Amygdala (tissue), 56 donors: ENCODE results near the gene TAS1R2.
"Not testable (repeated sequence)": the region's sequence is repeated elsewhere in the genome, so short reads cannot be mapped to it uniquely, and the experiment has no call there.

Source experiments
- DNase-seq, 56 donors: peaks; one replicate each; lab custom pipeline; 2025; lab: John Stamatoyannopoulos, UW

Gene TAS1R2

GRCh38 chr1:18859560-18859959 lies at the start of gene TAS1R2:
TSS of gene TAS1R2 (minus strand) at chr1:18859660. CDS start at chr1:18859660, 0 bp downstream.
- DNase-seq = no peak

GRCh38 chr1:18907917-18908845 lies 48.7 kb upstream of the TAS1R2 start:
- peak in 7 of 56 donors; percentile 11 to 29 (median 14) for DNase-seq

GRCh38 chr1:18907021-18907916 lies 47.8 kb upstream of the TAS1R2 start:
- DNase-seq = peak in 51 of 56 donors; percentile 20 to 79 (median 55)

- DNase-seq = no peak
Measured at GRCh38 chr1:18903291-18903756, 43.9 kb upstream of the TAS1R2 start.

- peak; percentile 76 to 98 (median 94) for DNase-seq
Measured at GRCh38 chr1:18902523-18903290, 43.2 kb upstream of the TAS1R2 start, which contains the start of gene ALDH4A1. TSS of gene ALDH4A1 (minus strand) at chr1:18902555. CDS start at chr1:18902523, 32 bp downstream.

GRCh38 chr1:18901952-18902522 lies 42.6 kb upstream of the TAS1R2 start:
- peak in 6 of 56 donors; percentile 27 to 64 (median 40) for DNase-seq

GRCh38 chr1:18901147-18901951 lies 41.9 kb upstream of the TAS1R2 start:
- DNase-seq = no peak

- DNase-seq = peak in 3 of 56 donors; percentile 2 to 37 (median 15)
Measured at GRCh38 chr1:18900303-18900841, 40.9 kb upstream of the TAS1R2 start.

GRCh38 chr1:18899363-18900049 lies 40.0 kb upstream of the TAS1R2 start:
- DNase-seq = no peak

GRCh38 chr1:18898567-18898966 lies 39.1 kb upstream of the TAS1R2 start:
- DNase-seq = no peak

- no peak for DNase-seq
Measured at GRCh38 chr1:18895317-18895716, 35.9 kb upstream of the TAS1R2 start.

GRCh38 chr1:18893120-18893519 lies 33.7 kb upstream of the TAS1R2 start:
- no peak for DNase-seq

- DNase-seq = not testable (repeated sequence)
Measured at GRCh38 chr1:18891858-18892257, 32.4 kb upstream of the TAS1R2 start.

GRCh38 chr1:18891426-18891780 lies 31.9 kb upstream of the TAS1R2 start:
- no peak for DNase-seq

GRCh38 chr1:18890706-18891425 lies 31.4 kb upstream of the TAS1R2 start:
- DNase-seq = peak in 33 of 56 donors; percentile 3 to 68 (median 29)

- DNase-seq = peak in 2 of 56 donors; percentile 6 to 20
Measured at GRCh38 chr1:18886003-18886335, 26.5 kb upstream of the TAS1R2 start.

- DNase-seq = no peak
Measured at GRCh38 chr1:18885311-18886002, 26.0 kb upstream of the TAS1R2 start.
